IPS-18a (cell line): ENCODE measurements around the gene HMCN2.

Experiments used
- H3K27ac ChIP-seq: one replicate; pipeline ENCODE4 v1.5.1; 2013; ENCODE audit warnings: low read length
- H3K27me3 ChIP-seq: one replicate; pipeline ENCODE4 v1.6.1; 2013; ENCODE audit warnings: mild to moderate bottlenecking, low read length; ENCODE audit not compliant: control insufficient read depth, insufficient read depth
- H3K36me3 ChIP-seq: one replicate; pipeline ENCODE4 v1.6.1; 2013; ENCODE audit warnings: low read depth, low read length; ENCODE audit not compliant: control insufficient read depth
- H3K4me1 ChIP-seq: one replicate; pipeline ENCODE4 v1.6.1; 2013; ENCODE audit warnings: low read depth, low read length; ENCODE audit not compliant: control insufficient read depth
- H3K4me3 ChIP-seq: one replicate; pipeline ENCODE4 v1.5.1; 2013; ENCODE audit warnings: low read length
- H3K9ac ChIP-seq: one replicate; pipeline ENCODE4 v1.6.1; 2013; ENCODE audit warnings: mild to moderate bottlenecking, low read length, moderate library complexity
- H3K9me3 ChIP-seq: one replicate; pipeline ENCODE4 v1.6.1; 2013; ENCODE audit warnings: low read depth, low read length; ENCODE audit not compliant: control insufficient read depth

HMCN2 gene

DNA sequence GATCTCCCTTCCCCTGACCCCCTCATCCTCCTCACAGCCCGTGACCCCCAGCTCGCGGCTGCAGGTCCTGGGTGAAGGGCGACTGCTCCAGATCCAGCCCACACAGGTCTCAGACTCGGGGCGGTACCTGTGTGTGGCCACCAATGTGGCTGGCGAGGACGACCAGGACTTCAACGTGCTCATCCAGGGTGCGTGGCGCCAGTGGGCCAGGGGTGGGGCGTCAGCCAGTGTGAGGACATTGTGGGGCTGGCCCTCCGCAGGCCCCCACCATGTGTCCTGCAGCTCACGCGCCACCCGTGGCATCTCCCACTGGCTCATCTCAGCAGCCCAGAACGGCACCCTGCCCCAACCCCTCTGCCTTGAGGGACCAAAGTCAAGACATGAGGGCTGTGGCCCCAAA, 112.1 kb downstream of the HMCN2 start:
- H3K27ac ChIP-seq = no peak overlapping the region
- no peak overlapping the region for H3K9ac ChIP-seq
- H3K4me3 ChIP-seq = no peak overlapping the region
- no peaks in the 10 kb centered on the region for H3K4me1 ChIP-seq
- H3K27me3 ChIP-seq = no peaks in the 10 kb centered on the region
- no peaks in the 10 kb centered on the region for H3K9me3 ChIP-seq
- H3K36me3 ChIP-seq = no peaks in the 10 kb centered on the region

DNA sequence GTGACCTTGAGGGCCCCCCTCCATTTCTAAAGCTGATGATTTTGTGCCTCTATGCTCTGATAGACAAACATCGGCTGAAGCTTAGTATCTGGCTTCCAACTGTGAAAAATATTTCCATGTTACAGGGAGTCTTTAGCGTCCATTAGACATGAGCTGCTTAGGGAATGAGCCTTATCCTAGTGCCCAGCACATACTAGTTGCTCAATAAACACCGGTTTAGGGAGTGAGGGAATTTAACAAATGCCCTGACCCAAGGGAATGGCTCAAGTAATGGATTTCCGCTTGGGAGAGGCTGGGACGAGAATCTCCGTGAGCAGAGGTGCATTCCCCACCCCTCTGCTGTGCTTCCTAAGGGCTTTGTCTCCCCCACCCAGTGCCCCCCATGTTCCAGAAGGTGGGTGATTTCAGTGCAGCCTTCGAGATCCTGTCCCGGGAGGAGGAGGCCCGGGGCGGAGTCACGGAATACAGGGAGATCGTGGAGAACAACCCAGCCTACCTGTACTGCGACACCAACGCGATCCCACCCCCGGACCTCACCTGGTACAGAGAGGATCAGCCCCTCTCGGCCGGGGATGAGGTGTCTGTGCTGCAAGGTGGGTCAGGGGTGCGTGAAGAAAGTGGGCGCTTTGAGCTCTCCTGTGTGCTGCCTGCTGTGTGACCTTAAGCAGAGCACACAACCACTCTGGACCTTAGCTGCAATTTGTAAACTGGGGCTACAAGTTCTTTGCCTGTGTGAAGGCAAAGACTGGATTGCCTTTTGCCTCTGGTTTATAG, 113.5 kb downstream of the HMCN2 start:
- Histone ChIP-seq H3K36me3 (no peaks in the 10 kb centered on the region), H3K4me3 (no peak overlapping the region), H3K27ac (no peak overlapping the region), H3K9ac (no peak overlapping the region), H3K4me1 (no peaks in the 10 kb centered on the region), H3K9me3 (no peaks in the 10 kb centered on the region), H3K27me3 (no peaks in the 10 kb centered on the region)

DNA sequence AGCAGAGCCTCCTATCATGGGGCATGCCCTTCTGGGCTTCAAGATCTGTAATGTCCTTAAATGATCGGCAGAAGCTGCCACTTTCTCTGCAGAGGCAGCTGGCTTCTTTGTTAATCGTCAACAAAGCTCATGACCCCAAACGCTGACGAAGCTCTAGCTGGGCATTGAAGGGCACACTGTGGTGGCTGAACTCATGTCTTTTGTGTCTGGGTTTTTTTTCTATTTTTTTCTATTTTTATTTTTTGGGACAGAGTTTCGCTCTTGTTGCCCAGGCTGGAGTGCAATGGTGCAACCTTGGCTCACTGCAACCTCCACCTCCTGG, 114.0 kb downstream of the HMCN2 start:
- H3K36me3 ChIP-seq = no peaks in the 10 kb centered on the region
- H3K9me3 ChIP-seq = no peaks in the 10 kb centered on the region
- no peaks in the 10 kb centered on the region for H3K4me1 ChIP-seq
- no peak overlapping the region for H3K27ac ChIP-seq
- H3K27me3 ChIP-seq = no peaks in the 10 kb centered on the region
- no peak overlapping the region for H3K4me3 ChIP-seq
- H3K9ac ChIP-seq = no peak overlapping the region

DNA sequence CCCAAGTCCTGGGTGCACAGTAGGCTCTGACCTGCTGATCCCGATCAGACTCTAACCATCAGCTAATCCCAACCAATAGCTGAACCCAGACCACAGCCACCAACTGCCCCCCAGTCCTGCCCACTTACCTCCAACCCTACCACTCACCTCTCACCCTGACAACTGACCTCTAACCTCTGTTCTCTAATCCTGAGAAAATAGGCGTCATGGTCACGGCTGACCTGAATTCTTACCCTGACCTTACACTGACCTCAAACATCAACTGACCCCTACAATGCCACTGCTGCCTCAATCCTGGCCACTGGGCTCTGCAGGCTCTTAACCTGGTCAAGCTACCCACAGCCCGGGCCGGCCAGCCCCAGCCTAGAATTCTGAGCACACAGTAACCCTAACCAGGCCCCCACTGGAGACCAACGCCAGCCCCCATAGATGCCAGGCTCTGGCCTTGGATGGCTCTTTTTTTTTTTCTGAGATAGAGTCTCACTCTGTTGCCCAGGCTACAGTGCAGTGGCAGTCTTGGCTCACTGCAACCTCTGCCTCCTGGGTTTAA, 115.4 kb downstream of the HMCN2 start:
- Histone ChIP-seq H3K27me3 (no peaks in the 10 kb centered on the region), H3K9me3 (no peaks in the 10 kb centered on the region), H3K9ac (no peak overlapping the region), H3K4me1 (no peaks in the 10 kb centered on the region), H3K36me3 (no peaks in the 10 kb centered on the region), H3K27ac (no peak overlapping the region), H3K4me3 (no peak overlapping the region)

DNA sequence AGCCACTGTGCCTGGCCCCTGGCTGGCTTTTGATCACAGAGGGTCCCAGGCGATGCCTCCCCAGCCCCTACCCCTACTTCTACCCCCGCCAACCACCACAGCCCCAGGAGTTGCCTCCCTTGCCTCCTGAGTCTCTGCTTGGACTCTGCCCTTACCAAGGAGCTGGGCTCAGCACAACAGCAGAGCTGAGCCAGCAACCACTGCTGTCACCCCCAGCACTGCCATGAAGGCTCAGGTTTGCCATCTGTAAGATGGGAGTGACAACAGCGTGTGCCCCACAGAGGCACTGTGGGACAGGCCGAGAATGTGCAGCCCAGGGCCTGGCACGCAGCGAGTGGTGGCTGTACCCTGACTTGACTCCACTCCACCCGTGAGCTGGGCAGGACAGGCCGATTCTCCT, 116.1 kb downstream of the HMCN2 start:
- Histone ChIP-seq H3K36me3 (no peaks in the 10 kb centered on the region), H3K27me3 (no peaks in the 10 kb centered on the region), H3K4me3 (no peak overlapping the region), H3K9me3 (no peaks in the 10 kb centered on the region), H3K9ac (no peak overlapping the region), H3K27ac (no peak overlapping the region), H3K4me1 (no peaks in the 10 kb centered on the region)

DNA sequence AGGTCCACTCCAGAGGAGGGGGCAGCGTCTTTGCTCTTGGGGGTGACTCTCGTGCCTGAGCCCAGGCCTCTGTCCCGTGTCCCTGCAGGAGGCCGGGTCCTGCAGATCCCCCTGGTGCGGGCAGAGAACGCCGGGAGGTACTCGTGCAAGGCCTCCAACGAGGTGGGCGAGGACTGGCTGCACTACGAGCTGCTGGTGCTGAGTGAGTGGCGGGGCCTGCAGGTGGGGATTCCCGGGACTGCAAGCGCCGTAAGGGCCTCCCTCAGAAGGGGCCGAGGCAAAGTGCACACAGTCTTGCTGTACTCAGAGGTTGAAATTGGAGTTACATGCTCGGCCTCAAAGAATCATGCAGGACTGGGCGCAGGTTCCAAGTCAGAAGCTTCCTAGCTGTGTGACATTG, 116.5 kb downstream of the HMCN2 start:
- Histone ChIP-seq H3K4me3 (no peak overlapping the region), H3K27ac (no peak overlapping the region), H3K9ac (no peak overlapping the region), H3K4me1 (no peaks in the 10 kb centered on the region), H3K9me3 (no peaks in the 10 kb centered on the region), H3K36me3 (no peaks in the 10 kb centered on the region), H3K27me3 (no peaks in the 10 kb centered on the region)

DNA sequence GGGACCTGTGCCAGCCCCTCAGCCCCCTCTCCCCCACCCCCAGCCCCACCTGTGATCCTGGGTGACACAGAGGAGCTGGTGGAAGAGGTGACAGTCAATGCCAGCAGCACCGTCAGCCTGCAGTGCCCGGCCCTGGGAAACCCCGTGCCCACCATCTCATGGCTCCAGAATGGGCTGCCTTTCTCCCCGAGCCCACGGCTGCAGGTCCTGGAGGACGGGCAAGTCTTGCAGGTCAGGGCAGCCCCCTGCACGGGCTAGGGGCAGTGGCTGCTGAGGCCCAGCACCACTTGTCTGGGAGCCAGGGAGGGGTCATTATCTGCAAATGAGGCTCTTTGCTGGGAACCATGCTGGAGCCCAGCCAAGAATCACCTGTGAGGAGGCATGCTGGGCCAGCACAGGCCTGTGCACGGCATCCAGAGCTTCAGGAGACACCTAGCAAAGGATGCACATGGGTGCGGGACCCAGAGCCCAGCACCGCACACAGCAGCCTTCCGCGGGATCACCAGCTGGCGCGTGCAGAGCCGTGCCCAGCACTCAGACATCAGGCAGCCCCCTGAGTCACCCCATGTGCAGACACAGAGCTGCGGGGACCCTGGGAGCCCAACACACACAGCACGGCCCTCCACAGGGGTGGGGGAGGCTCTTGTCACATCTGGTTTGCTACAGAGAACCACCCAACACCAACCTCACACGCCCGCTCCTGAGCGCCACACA, 117.2 kb downstream of the HMCN2 start:
- H3K9ac ChIP-seq = no peak overlapping the region
- H3K4me1 ChIP-seq = no peaks in the 10 kb centered on the region
- no peaks in the 10 kb centered on the region for H3K27me3 ChIP-seq
- no peaks in the 10 kb centered on the region for H3K9me3 ChIP-seq
- no peak overlapping the region for H3K27ac ChIP-seq
- no peaks in the 10 kb centered on the region for H3K36me3 ChIP-seq
- no peak overlapping the region for H3K4me3 ChIP-seq

DNA sequence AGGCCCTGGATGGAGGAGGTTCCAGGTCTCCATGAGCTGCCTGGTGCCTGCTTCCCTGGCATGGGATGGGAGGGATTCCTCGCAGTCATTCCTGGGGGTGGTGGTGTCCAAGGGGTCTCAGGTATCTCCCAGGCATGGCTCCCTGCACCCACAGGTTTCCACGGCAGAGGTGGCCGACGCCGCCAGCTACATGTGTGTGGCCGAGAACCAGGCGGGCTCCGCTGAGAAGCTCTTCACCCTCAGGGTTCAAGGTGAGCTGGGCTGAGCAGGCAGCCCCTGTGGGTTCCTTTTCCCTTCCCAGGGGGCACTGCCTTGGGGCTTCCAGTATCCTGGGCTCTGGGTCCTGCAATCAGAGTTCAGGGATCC, 117.8 kb downstream of the HMCN2 start:
- Histone ChIP-seq H3K9me3 (no peaks in the 10 kb centered on the region), H3K4me3 (no peak overlapping the region), H3K27me3 (no peaks in the 10 kb centered on the region), H3K36me3 (no peaks in the 10 kb centered on the region), H3K9ac (no peak overlapping the region), H3K27ac (no peak overlapping the region), H3K4me1 (no peaks in the 10 kb centered on the region)

DNA sequence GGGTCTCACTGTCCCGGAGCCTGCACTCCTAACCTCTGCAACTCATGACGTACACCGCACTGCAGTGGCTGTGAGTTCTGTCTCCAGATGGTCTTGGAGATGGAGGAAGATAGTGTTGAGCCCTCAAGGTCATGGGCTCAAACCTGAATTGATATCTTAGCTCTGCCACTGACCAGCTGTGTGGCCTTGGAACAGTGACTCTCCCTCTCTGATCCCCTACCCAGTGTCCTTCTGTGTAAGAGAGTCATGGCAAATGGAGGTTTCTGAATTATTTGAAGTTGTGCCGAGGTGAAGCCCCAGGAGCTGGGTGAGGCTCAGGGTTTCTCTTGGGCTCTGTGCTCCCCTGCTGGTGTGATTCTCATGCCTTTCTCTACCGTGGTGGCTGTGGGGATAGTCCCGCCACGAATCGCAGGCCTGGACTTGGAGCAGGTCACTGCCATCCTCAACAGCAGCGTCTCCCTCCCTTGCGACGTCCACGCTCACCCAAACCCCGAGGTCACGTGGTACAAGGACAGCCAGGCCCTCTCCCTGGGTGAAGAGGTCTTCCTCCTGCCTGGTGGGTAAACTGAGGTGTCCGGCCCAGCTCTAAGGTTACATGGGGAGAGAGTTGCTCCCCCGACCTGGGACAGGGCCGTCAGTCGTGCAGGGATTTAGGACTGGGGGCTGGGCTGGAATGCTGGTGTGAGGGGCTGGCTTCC, 118.6 kb downstream of the HMCN2 start:
- Histone ChIP-seq H3K4me3 (no peak overlapping the region), H3K9me3 (no peaks in the 10 kb centered on the region), H3K27me3 (no peaks in the 10 kb centered on the region), H3K4me1 (no peaks in the 10 kb centered on the region), H3K27ac (no peak overlapping the region), H3K36me3 (no peaks in the 10 kb centered on the region), H3K9ac (no peak overlapping the region)

DNA sequence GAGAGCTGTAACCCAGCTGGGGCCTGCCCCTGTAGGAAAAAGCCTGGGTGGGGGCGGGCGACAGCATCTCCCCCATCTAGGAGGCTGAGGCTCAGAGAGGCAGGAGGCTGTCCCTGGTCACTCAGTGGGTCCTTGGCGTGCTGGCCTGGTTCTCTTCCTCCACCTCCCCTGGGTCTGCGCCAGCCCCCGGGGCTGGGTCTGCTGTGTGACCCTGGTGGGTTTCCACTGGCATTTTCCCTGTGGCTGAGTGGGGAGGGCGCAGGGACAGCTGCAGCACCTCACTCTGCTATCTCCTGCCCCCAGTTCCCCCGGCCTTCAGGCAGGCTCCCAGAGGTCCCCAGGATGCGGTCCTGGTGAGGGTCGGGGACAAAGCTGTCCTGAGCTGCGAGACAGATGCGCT, 119.7 kb downstream of the HMCN2 start:
- H3K4me3 ChIP-seq = no peak overlapping the region
- H3K36me3 ChIP-seq = no peaks in the 10 kb centered on the region
- no peaks in the 10 kb centered on the region for H3K27me3 ChIP-seq
- no peak overlapping the region for H3K27ac ChIP-seq
- H3K9me3 ChIP-seq = no peaks in the 10 kb centered on the region
- H3K4me1 ChIP-seq = no peaks in the 10 kb centered on the region
- no peak overlapping the region for H3K9ac ChIP-seq

DNA sequence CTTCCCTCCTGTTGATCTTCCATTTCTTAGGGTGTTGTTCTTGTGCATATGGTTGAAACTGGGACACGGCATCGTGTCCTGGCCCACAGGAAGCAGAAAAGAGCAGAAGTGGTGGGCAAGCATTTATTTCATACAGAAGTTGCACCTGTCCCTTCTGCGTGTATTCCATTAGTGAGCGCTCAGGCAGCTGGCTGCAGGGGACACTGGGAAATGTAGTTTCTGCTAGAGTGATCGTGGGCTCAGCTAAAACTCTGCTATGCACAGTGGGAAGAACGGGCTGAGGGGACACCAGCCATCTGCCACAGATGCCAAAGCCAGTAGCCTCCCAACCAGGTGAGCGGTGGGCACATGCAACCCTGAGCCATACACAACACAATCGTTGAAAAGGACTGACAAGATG, 121.8 kb downstream of the HMCN2 start:
- no peaks in the 10 kb centered on the region for H3K27me3 ChIP-seq
- H3K4me1 ChIP-seq = no peaks in the 10 kb centered on the region
- H3K27ac ChIP-seq = no peak overlapping the region
- H3K9ac ChIP-seq = no peak overlapping the region
- no peaks in the 10 kb centered on the region for H3K36me3 ChIP-seq
- no peak overlapping the region for H3K4me3 ChIP-seq
- H3K9me3 ChIP-seq = no peaks in the 10 kb centered on the region
